Fibroblast of lung (primary cell): ENCODE measurements around the gene HP1BP3. TPM values are rescaled to one million over a fixed set of nuclear protein-coding genes. Genes with fewer than 3 reads are reported as not detected.

Experiments
- DNase-seq, 2 donors: peaks; one replicate each; pipeline versions ENCODE4 v3.0.0 to v3.0.0-alpha.2; 2010; ENCODE audit warnings: low read depth in 2 of 2
- H2AFZ ChIP-seq: 2 replicates; pipeline ENCODE4 v1.5.1; 2012; ENCODE audit warnings: low read length, control low read depth, inconsistent platforms
- H3K27ac ChIP-seq: 2 replicates; pipeline ENCODE4 v1.5.1; 2011; ENCODE audit warnings: low read length, control low read depth; ENCODE audit not compliant: insufficient read depth
- H3K27me3 ChIP-seq: 2 replicates; pipeline ENCODE4 v1.5.1; 2011; ENCODE audit warnings: mild to moderate bottlenecking, low read length; ENCODE audit not compliant: control insufficient read depth, insufficient read depth
- H3K36me3 ChIP-seq: 2 replicates; pipeline ENCODE4 v1.5.1; 2011; ENCODE audit warnings: low read length; ENCODE audit not compliant: control insufficient read depth, insufficient read depth
- H3K4me1 ChIP-seq: 2 replicates; pipeline ENCODE4 v1.5.1; 2011; ENCODE audit warnings: low read length; ENCODE audit not compliant: control insufficient read depth, insufficient read depth; ENCODE audit errors: extremely low read depth
- H3K4me2 ChIP-seq: 2 replicates; pipeline ENCODE4 v1.5.1; 2011; ENCODE audit warnings: low read length, control low read depth; ENCODE audit not compliant: insufficient read depth; ENCODE audit errors: extremely low read depth
- H3K4me3 ChIP-seq, 4 experiments: fragments of 200-600 bp in 1 of 4; sonication (generic) in 1 of 4; replicated peaks in 1 of 4; 2 replicates each; pipeline ENCODE4 v1.5.1; 2011 to 2016; ENCODE audit warnings: low read length in 4 of 4, low read depth in 3 of 4, mild to moderate bottlenecking in 3 of 4, control low read depth in 2 of 4, inconsistent platforms in 1 of 4, mixed read lengths in 1 of 4; ENCODE audit not compliant: insufficient read depth in 1 of 4; ENCODE audit errors: control extremely low read depth in 1 of 4
- H3K79me2 ChIP-seq: 2 replicates; pipeline ENCODE4 v1.5.1; 2012; ENCODE audit warnings: mild to moderate bottlenecking, low read length, inconsistent platforms; ENCODE audit not compliant: control insufficient read depth, insufficient read depth
- H3K9ac ChIP-seq: 2 replicates; pipeline ENCODE4 v1.5.1; 2011; ENCODE audit warnings: mild to moderate bottlenecking, low read length, control low read depth; ENCODE audit not compliant: insufficient read depth
- H3K9me3 ChIP-seq: 2 replicates; pipeline ENCODE4 v1.5.1; 2012; ENCODE audit warnings: low read depth, low read length; ENCODE audit not compliant: control insufficient read depth, insufficient read depth
- H4K20me1 ChIP-seq: 2 replicates; pipeline ENCODE4 v1.5.1; 2011; ENCODE audit warnings: low read length; ENCODE audit not compliant: control insufficient read depth, insufficient read depth; ENCODE audit errors: extremely low read depth
- CTCF ChIP-seq, 2 donors: IDR thresholded peaks in 1 of 2; conservative IDR thresholded peaks in 1 of 2; 1 replicate in 1 of 2; 2 replicates in 1 of 2; pipeline ENCODE4 v1.5.1; 2011 to 2012; ENCODE audit warnings: low read length in 2 of 2, control low read depth in 1 of 2, inconsistent platforms in 1 of 2, low read depth in 1 of 2, mild to moderate bottlenecking in 1 of 2
- EZH2 ChIP-seq: IDR thresholded peaks from 2 replicates; pipeline ENCODE4 v1.5.1; 2012; ENCODE audit warnings: low read length, control low read depth, mild to moderate bottlenecking; ENCODE audit errors: missing control alignments
- polyA plus RNA-seq, 2 donors: library from polyadenylated mRNA; depleted of rRNA in 1 of 2; stranded (reverse) in 1 of 2; unstranded in 1 of 2; fragments of >200 nt; gene quantifications; 2 replicates each; pipeline ENCODE4 v1.2.1, GENCODE V29; 2011 to 2012; ENCODE audit warnings: missing spikeins in 1 of 2
- total RNA-seq: library from RNA; depleted of rRNA; stranded (reverse); fragments of >200 nt; gene quantifications from 2 replicates; pipeline ENCODE4 v1.2.1, GENCODE V29; 2014

Gene HP1BP3
- total and polyA plus RNA-seq, 2 donors (not counting 1 experiment from before 2014, with no cell fraction given), result 201 to 255 TPM

DNA sequence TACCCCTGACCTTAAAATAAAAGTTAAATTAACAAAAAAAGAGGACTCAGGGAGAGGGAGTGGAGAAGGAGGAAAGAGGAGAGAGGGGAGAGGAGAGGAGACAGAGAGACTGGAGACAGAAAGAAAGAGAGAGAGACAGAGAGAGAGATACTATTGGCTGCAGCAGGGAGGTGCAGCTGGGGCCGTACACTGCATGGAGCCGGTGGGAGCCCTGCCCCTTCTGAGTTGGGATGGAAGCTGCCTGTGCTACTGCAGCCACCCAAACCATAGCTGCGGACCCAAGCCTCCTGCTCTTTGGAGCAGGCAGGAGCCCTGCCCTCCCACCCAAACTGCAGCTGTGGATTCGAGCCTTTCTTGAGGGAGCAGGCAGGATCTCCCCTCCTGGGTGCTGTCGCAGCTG lies 32.7 kb upstream of the HP1BP3 start:
- TF ChIP-seq CTCF (conservative IDR thresholded peaks at IDR 0.05 in 1 of 2, IDR thresholded peaks at IDR 0.05 in 1 of 2; ENCODE audit: low read depth in 1 of 2, low read length in 2 of 2), result no peak
- TF ChIP-seq EZH2, result no peak
- H3K9me3 ChIP-seq, result no peaks in the 10 kb centered on the region
- H3K36me3 ChIP-seq, result no peaks in the 10 kb centered on the region
- no peak for DNase-seq
- H4K20me1 ChIP-seq, result no peaks in the 10 kb centered on the region
- no peak overlapping the region for H3K4me2 ChIP-seq
- no peaks in the 10 kb centered on the region for H3K27me3 ChIP-seq
- no peak overlapping the region for H2AFZ ChIP-seq
- no peaks in the 10 kb centered on the region for H3K79me2 ChIP-seq
- no peak overlapping the region for H3K9ac ChIP-seq
- H3K4me3 ChIP-seq, result no peak overlapping the region
- no peak overlapping the region for H3K27ac ChIP-seq
- H3K4me1 ChIP-seq, result no peaks in the 10 kb centered on the region

- no peak overlapping the region for H3K27ac ChIP-seq
- no peaks in the 10 kb centered on the region for H3K79me2 ChIP-seq
- no peaks in the 10 kb centered on the region for H3K9me3 ChIP-seq
- TF ChIP-seq CTCF (conservative IDR thresholded peaks at IDR 0.05 in 1 of 2, IDR thresholded peaks at IDR 0.05 in 1 of 2; ENCODE audit: low read depth in 1 of 2, low read length in 2 of 2) (no peak), EZH2 (no peak)
- H3K9ac ChIP-seq, result no peak overlapping the region
- H3K27me3 ChIP-seq, result no peaks in the 10 kb centered on the region
- no peak overlapping the region for H3K4me3 ChIP-seq
- H4K20me1 ChIP-seq, result no peaks in the 10 kb centered on the region
- peaks cover 2% of the 10 kb centered on the region for H3K36me3 ChIP-seq
- DNase-seq, result no peak
- no peak overlapping the region for H3K4me2 ChIP-seq
- no peak overlapping the region for H2AFZ ChIP-seq
- peaks cover 2% of the 10 kb centered on the region for H3K4me1 ChIP-seq
These were observed 27.4 kb upstream of the HP1BP3 start for GRCh38 chr1:20814534-20814871.

- Histone ChIP-seq H3K4me2 (no peak overlapping the region), H3K27me3 (no peaks in the 10 kb centered on the region), H3K27ac (no peak overlapping the region), H4K20me1 (no peaks in the 10 kb centered on the region), H3K79me2 (no peaks in the 10 kb centered on the region), H3K36me3 (peaks cover 2% of the 10 kb centered on the region), H3K9me3 (no peaks in the 10 kb centered on the region), H3K4me3 (no peak overlapping the region), H3K9ac (no peak overlapping the region), H3K4me1 (peaks cover 2% of the 10 kb centered on the region), H2AFZ (no peak overlapping the region)
- DNase-seq, result no peak
- TF ChIP-seq EZH2, result no peak
These were observed 24.8 kb upstream of the HP1BP3 start for GRCh38 chr1:20811916-20812315.
